Right lobe of liver (tissue), 6 donors: Measurements from ENCODE around the gene PRF1. TPM values are rescaled to one million over a fixed set of nuclear protein-coding genes. Genes with fewer than 3 reads are reported as not detected.
"Not testable (repeated sequence)": the region's sequence is repeated elsewhere in the genome, so short reads cannot be mapped to it uniquely, and the experiment has no call there.

Experiments
- ATAC-seq, 4 donors: fragments of 200-7000 bp; cut with Tn5 transposase; one replicate each; pipeline ENCODE4 v1.9.1; 2020; ENCODE audit warnings: mild to moderate bottlenecking in 4 of 4, moderate library complexity in 4 of 4
- DNase-seq, 3 donors: peaks; one replicate each; pipeline ENCODE4 v3.0.0-alpha.2; 2020
- H3K27ac ChIP-seq, 3 donors: fragments of 200-600 bp; one replicate each; pipeline ENCODE4 v1.8.0; 2022
- H3K27me3 ChIP-seq, 2 donors: fragments of 200-600 bp; one replicate each; pipeline ENCODE4 v1.8.0; 2022
- H3K36me3 ChIP-seq, 4 donors: fragments of 200-600 bp; sonication (generic) in 1 of 4; one replicate each; pipeline versions ENCODE4 v1.5.1 to v1.8.0; 2017 to 2022; ENCODE audit warnings: control low read depth in 1 of 4
- H3K4me1 ChIP-seq, 4 donors: fragments of 200-600 bp; sonication (generic) in 1 of 4; one replicate each; pipeline versions ENCODE4 v1.5.1 to v1.8.0; 2017 to 2022; ENCODE audit warnings: control low read depth in 1 of 4
- H3K4me3 ChIP-seq, 3 donors: fragments of 200-600 bp; one replicate each; pipeline ENCODE4 v1.8.0; 2022
- H3K9me3 ChIP-seq, 4 donors: fragments of 200-600 bp; sonication (generic) in 1 of 4; one replicate each; pipeline versions ENCODE4 v1.5.1 to v1.8.0; 2017 to 2022; ENCODE audit warnings: control low read depth in 1 of 4
- POLR2A ChIP-seq: fragments of 450-650 bp; IDR thresholded peaks from one replicate; pipeline ENCODE4 v1.6.1; 2017; ENCODE audit warnings: antibody characterized with exemption, mild to moderate bottlenecking
- WGBS: methylation state at CpG from one replicate; pipeline ENCODE4 v1.1.6; 2018; ENCODE audit warnings: low coverage, low lambda C conversion rate; ENCODE audit not compliant: insufficient coverage; ENCODE audit errors: missing lambda C conversion rate; 5-methylcytosine and 5-hydroxymethylcytosine counted together
- intact Hi-C, 2 donors: fragments of 100-400 bp; cut with DNase I; formaldehyde crosslinking; loops; one replicate each; pipeline versions ENCODE4 v1.11.2 to v1.14.1; 2022
- total RNA-seq, 6 experiments: library from RNA; depleted of rRNA in 2 of 6; stranded (reverse); fragments of >200 nt in 2 of 6; fragmentation: NEBNext Ultra II Directional in 3 of 6; extraction: Animal tissue kit (Norgen Biotek cat#: 25700) in 3 of 6; gene quantifications; one replicate each; pipeline versions ENCODE4 v1.1.0 to v1.2.4, GENCODE V29; 2016 to 2023
- TF ChIP-seq, protein P1 (sequence below), 4 donors: fragments of 200-600 bp in 3 of 4; fragments of 450-650 bp in 1 of 4; IDR thresholded peaks; one replicate each; pipeline versions ENCODE4 v1.5.1 to v1.8.0; 2016 to 2022; ENCODE audit warnings: antibody characterized with exemption in 4 of 4, mild to moderate bottlenecking in 2 of 4
- donor health status: DM: no; HTN: yes; CAD: no.
- donor health status: DM: no; HTN: no; CAD: no.
- donor health status: DM: no; HTN: no; CAD: no.
- donor health status: DM: no; HTN: yes; CAD: no.
- donor health status: DM: no; HTN: yes; CAD: no.

PRF1 gene
- total RNA-seq, 6 experiments from 2014 or later, result 1.7 to 6.5 (median 3.1) TPM

- DNase-seq (no peak), ATAC-seq (no peak)
- intact Hi-C loops, result no loop called here
- TF ChIP-seq, protein P1, sequence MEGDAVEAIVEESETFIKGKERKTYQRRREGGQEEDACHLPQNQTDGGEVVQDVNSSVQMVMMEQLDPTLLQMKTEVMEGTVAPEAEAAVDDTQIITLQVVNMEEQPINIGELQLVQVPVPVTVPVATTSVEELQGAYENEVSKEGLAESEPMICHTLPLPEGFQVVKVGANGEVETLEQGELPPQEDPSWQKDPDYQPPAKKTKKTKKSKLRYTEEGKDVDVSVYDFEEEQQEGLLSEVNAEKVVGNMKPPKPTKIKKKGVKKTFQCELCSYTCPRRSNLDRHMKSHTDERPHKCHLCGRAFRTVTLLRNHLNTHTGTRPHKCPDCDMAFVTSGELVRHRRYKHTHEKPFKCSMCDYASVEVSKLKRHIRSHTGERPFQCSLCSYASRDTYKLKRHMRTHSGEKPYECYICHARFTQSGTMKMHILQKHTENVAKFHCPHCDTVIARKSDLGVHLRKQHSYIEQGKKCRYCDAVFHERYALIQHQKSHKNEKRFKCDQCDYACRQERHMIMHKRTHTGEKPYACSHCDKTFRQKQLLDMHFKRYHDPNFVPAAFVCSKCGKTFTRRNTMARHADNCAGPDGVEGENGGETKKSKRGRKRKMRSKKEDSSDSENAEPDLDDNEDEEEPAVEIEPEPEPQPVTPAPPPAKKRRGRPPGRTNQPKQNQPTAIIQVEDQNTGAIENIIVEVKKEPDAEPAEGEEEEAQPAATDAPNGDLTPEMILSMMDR (IDR thresholded peaks at IDR 0.05), result no peak
- TF ChIP-seq POLR2A, result no peak
- Histone ChIP-seq H3K27me3 (no peaks in the 10 kb centered on the region), H3K36me3 (no peaks in the 10 kb centered on the region), H3K4me3 (no peak overlapping the region), H3K4me1 (no peaks in the 10 kb centered on the region), H3K9me3 (no peaks in the 10 kb centered on the region), H3K27ac (no peak overlapping the region)
- 20% methylated on average over 1 of the region's 4 CpGs for WGBS
Measured at GRCh38 chr10:70649526-70649925, 47.0 kb upstream of the PRF1 start.

DNA sequence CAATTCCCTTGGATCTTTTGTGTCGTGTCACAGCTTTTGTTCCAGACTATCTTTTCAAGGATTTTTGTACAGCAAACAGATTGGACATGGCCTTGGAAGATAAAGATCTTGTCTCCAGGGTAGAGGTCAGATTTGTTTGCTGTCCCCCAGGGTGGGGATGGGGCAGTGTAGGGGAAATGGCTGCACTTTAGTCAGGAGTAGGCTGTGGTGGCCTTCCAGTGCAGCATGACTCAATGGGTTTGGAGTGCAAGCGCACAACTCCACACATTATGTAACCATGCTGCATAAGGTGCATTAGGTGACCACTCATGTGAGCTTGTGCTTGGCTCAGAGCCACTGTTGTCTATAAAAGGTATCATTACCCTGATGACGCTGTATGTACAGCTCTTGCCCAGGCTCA, 45.9 kb upstream of the PRF1 start:
- TF ChIP-seq, protein P1 (IDR thresholded peaks at IDR 0.05), result no peak
- no peak for TF ChIP-seq POLR2A
- no peak overlapping the region for H3K4me3 ChIP-seq

GRCh38 chr10:70647086-70647485, 44.5 kb upstream of the PRF1 start:
- Histone ChIP-seq H3K9me3 (no peaks in the 10 kb centered on the region), H3K4me3 (no peak overlapping the region), H3K4me1 (no peaks in the 10 kb centered on the region), H3K36me3 (no peaks in the 10 kb centered on the region), H3K27ac (no peak overlapping the region), H3K27me3 (no peaks in the 10 kb centered on the region)
- DNase-seq, result no peak
- ATAC-seq, result no peak
- TF ChIP-seq POLR2A, result no peak
- intact Hi-C loops, result no loop called here
- 73% methylated on average over 2 of the region's 3 CpGs for whole genome bisulfite sequencing

More for the DNA sequence above, 45.9 kb upstream of the PRF1 start:
- WGBS, result 100% methylated on average over 2 of the region's 3 CpGs
- intact Hi-C loops, result no loop called here
- no peaks in the 10 kb centered on the region for H3K36me3 ChIP-seq
- no peaks in the 10 kb centered on the region for H3K4me1 ChIP-seq
- no peak overlapping the region for H3K27ac ChIP-seq
- H3K9me3 ChIP-seq, result no peaks in the 10 kb centered on the region
- ATAC-seq (no peak), DNase-seq (no peak)
- H3K27me3 ChIP-seq, result no peaks in the 10 kb centered on the region

DNA sequence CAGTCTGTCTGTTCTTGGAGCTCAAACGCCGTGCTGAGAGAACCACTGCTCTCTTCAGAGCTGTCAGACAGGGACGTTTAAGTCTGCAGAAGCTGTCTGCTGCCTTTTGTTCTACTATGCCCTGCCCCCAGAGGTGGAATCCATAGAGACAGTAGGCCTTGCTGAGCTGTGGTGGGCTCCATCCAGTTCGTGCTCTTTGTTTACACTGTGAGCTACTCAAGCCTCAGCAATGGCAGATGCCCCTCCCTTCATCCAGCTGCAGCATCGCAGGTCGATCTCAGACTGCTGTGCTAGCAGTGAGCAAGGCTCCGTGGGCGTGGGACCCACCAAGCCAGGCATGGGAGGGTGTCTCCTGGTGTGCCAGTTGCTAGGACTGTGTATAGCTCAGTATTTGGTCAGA, 42.4 kb upstream of the PRF1 start:
- H3K4me1 ChIP-seq, DNase-seq, H3K36me3 ChIP-seq, ATAC-seq, H3K27ac ChIP-seq, intact Hi-C loops, H3K4me3 ChIP-seq, H3K9me3 ChIP-seq, H3K27me3 ChIP-seq: not testable (repeated sequence)
- WGBS, result no CpG with 5 or more reads among the region's 8 CpGs

DNA sequence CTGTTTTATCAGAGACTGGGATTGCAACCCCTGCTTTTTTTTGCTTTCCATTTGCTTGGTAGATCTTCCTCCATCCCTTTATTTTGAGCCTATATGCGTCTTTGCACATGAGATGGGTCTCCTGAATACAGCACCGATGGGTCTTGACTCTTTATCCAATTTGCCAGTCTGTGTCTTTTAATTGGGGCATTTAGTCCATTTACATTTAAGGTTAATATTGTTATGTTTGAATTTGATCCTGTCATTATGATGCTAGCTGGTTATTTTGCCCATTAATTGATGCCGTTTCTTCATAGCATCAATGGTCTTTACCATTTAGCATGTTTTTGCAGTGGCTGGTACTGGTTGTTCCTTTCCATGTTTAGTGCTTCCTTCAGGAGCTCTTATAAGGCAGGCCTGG, 40.7 kb upstream of the PRF1 start:
- DNase-seq, H3K36me3 ChIP-seq, H3K9me3 ChIP-seq, H3K27me3 ChIP-seq, H3K4me3 ChIP-seq, ATAC-seq, H3K4me1 ChIP-seq, intact Hi-C loops, H3K27ac ChIP-seq: not testable (repeated sequence)
- 70% methylated on average over 3 of the region's 3 CpGs for WGBS

DNA sequence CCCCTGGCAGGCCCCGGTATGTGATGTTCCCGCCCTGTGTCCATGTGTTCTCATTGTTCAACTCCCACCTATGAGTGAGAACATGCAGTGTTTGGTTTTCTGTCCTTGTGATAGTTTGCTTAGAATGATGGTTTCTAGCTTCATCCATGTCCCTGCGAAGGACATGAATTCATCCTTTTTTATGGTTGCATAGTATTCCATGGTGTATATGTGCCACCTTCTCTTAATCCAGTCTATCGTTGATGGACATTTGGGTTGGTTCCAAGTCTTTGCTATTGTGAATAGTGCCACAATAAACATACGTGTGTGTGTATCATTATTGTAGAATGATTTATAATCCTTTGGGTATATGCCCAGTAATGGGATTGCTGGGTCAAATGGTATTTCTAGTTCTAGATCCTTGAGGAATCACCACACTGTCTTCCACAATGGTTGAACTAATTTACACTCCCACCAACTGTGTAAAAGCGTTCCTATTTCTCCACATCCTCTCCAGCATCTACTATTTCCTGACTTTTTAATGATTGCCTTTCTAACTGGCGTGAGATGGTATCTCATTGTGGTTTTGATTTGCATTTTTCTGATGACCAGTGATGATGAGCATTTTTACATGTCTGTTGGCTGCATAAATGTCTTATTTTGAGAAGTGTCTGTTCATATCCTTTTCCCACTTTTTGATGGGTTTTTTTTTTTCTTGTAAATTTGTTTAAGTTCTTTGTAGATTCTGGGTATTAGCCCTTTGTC, 37.3 kb upstream of the PRF1 start:
- DNase-seq, H3K9me3 ChIP-seq, H3K27ac ChIP-seq, H3K4me1 ChIP-seq, H3K36me3 ChIP-seq, intact Hi-C loops, H3K27me3 ChIP-seq, ATAC-seq, H3K4me3 ChIP-seq: not testable (repeated sequence)
- 72% methylated on average over 7 of the region's 7 CpGs for WGBS

- H3K4me3 ChIP-seq, intact Hi-C loops, H3K4me1 ChIP-seq, H3K36me3 ChIP-seq, H3K9me3 ChIP-seq, DNase-seq, H3K27me3 ChIP-seq, ATAC-seq, H3K27ac ChIP-seq: not testable (repeated sequence)
- 90% methylated on average over 5 of the region's 5 CpGs for WGBS
Measured at GRCh38 chr10:70634515-70634914, 32.0 kb upstream of the PRF1 start.
